HG02852 (cell line): ENCODE measurements around the gene LAMA3.

Source experiments
- ATAC-seq: cut with Tn5 transposase; IDR thresholded peaks from one replicate; pipeline ENCODE4 v1.9.1; 2021; ENCODE audit warnings: mild to moderate bottlenecking, moderate library complexity; ENCODE audit not compliant: unreplicated experiment

The LAMA3 gene

GRCh38 chr18:23814991-23815614 is 125.8 kb downstream of the LAMA3 start:
- no peak for ATAC-seq

GRCh38 chr18:23816021-23816420 is 126.8 kb downstream of the LAMA3 start:
- ATAC-seq = no peak

DNA sequence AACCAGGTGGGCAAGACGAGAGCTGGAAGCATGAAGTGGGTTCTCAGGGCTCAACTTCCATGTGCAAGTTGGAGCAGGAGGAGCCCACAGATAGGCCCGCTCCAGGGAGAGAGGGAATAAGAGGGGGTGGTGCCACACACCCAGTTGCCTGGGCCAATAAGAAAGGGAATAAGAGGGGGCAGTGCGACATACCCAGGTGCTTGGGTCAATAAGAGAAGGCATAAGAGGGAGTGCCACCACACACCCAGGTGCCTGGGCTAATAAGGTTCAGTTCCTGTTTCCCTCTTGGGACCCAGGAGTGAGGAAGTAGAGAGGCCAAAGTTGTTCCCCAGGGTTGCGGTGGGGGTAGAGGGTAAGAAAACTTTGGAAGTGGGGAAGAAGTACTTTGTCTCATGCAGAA is 127.5 kb downstream of the LAMA3 start:
- no peak for ATAC-seq

DNA sequence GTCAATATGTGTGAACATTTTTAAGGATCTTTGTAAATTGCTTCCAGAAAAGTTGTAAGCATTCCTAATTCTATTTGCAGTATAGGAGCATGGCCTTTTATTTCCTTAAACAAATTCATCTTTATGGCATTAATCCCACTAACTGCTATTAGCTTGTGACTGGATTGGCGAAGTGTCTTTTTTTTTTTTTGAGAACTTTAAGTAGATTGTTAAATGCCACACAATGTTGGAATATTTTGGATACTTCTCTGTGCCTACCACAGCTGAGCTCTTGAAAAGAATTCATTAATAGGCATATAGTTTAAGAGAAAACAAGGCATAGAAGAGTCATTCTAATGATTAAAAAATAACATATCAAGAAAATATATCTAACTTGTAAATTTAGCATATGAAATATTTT is 129.7 kb downstream of the LAMA3 start:
- no peak for ATAC-seq

DNA sequence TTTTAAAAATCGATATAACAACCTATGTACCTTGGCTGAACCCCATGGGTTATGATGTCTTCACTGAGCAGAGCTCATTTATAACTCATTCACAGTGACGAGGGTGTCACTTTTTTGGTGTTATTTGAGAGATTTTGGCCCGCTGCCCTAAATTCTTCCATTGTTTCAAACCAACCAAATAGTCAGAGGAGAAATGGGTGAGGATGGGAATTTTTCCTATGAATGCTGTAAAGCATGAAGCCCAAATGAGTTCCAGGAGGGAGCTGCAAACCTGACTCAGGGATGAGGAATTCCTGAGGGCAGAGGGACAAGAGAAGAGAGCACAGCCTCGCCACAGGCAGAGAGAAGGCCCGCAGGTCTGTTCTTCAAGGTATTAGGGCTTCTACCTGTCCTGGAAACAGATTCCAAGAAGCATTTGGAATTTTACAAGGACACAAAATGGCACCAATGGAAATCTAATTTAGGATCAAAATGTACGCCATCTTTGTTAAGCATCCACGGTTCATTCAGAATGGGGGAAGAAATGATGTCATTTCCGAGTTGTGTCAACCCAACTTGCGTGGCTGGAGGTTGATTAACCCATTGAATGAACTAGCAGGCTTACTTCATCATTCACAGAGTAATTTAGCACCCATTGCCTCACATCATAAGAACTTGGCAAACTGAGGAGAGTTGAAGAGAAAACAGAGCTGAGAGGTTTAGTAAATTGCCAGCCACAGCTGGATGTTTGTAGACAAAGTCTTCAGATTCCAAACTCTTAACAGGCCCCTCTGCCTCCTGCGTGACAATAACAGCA is 133.5 kb downstream of the LAMA3 start:
- ATAC-seq = no peak

DNA sequence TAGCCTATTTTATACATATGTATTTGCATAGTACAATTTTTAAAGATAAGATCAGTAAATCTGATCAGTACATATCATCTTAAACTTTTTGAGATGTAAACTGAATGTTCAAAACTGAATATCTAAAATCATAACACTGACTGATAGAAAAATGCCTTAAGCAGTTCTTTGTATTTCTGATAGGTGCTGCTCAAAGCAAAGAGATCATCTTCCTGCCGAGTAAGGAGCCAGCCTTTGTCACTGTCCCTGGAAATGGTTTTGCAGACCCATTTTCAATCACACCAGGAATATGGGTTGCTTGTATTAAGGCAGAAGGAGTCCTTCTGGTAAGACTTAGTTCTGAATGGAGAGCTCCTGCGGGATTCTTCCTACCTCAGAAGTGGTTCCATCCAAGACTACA is 135.0 kb downstream of the LAMA3 start:
- no peak for ATAC-seq

GRCh38 chr18:23824669-23825068 is 135.4 kb downstream of the LAMA3 start:
- ATAC-seq = no peak

DNA sequence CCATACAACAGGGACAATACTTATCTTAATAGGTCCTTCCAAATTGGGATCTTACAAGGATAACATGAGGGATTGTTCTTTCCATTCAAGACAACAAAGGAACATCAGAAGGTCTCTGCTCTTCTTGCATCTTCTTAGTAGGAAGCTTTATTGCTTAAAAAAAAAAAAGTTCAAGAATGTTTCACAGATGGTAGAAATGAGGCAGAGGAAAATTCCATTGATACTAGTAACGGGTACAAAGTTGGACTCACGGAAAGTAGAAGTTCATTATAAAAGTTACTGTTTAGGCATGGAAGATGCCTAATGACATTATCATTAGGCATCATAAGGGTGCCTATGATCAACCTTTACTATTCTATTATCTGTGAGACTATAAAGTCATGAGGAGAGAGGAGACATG is 136.2 kb downstream of the LAMA3 start:
- ATAC-seq = no peak

DNA sequence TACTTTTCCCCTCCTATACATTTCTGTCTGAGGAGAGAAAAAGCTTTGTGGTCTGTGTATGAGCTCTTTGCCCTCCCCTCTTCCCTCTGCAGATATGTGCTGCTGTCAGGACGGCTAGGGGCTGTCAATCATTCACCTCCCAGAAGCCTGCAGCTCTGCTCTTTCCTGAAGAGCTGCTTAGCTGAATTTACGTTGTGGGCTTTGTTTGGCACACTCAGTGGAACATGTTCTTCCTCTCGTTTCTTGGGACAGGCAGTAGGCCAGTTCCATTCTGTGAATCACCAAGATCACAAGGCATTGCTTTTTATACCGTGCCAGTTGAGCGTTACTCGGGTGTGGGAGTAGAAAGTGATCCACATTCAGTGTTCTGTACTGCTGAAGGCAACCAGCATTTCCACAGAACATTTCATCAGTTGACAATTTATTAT is 136.7 kb downstream of the LAMA3 start:
- ATAC-seq = no peak

- no peak for ATAC-seq
Measured at GRCh38 chr18:23826850-23827620, 137.8 kb downstream of the LAMA3 start.

DNA sequence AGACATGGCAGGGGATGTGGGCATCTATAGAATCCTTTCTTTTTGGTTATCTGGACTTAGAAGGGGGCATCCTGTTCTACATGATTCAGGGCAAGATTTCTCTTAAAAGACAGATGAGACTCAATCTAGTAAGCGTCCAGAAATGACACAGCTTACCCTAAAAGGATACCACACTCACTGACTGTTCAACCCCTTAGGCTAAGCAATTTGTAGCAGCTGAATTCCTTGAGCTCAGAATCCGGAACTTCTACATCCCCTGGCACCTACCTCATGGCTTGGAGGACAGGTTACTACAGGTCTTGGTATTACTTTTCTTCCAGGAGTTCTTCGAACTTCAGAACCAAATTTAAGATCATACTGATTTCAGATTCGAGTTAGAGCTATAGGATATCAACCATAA is 138.4 kb downstream of the LAMA3 start:
- ATAC-seq = no peak

DNA sequence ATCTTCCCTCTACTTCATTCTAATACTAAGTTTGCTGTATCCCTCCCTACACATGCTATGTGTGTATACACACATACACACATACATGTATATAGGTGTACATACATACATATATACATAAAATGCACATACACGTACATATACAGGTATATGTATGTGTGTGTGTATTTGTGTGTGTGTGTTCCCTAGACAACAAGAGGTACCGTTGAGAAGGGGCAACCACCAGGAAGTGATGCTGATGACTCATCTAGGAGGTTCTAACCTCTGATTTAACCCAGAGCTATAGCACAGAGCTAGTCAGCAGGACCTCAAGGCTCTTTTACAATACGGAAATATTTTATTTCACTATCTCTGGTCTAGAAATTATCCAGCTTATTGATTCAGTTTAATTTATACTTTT is 139.2 kb downstream of the LAMA3 start:
- ATAC-seq = peak; percentile 93

GRCh38 chr18:23832911-23833310 is 143.7 kb downstream of the LAMA3 start:
- no peak for ATAC-seq

DNA sequence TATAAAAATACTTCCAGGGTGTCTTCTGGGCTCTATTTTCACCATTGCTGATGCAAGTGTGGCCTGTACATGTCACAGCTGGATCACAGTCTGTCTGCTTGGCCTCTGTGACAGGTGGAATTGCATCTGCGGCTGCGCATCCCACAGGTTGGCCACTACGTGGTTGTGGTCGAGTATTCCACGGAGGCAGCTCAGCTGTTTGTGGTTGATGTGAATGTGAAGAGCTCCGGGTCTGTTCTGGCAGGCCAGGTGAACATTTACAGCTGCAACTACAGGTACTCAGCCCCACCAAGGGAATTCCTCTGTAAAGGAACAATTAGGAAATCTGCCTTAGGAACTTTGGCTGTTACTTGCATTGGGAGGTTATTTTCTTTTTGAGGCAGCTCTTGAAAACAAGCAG is 144.5 kb downstream of the LAMA3 start:
- no peak for ATAC-seq

GRCh38 chr18:23835091-23835490 is 145.8 kb downstream of the LAMA3 start:
- ATAC-seq = no peak

- no peak for ATAC-seq
Measured at GRCh38 chr18:23835506-23835905, 146.3 kb downstream of the LAMA3 start.

GRCh38 chr18:23837591-23837990 is 148.3 kb downstream of the LAMA3 start:
- ATAC-seq = no peak

- ATAC-seq = no peak
Measured at GRCh38 chr18:23838233-23838632, 149.0 kb downstream of the LAMA3 start.

- no peak for ATAC-seq
Measured at GRCh38 chr18:23838801-23839366, 149.6 kb downstream of the LAMA3 start.

- ATAC-seq = no peak
Measured at GRCh38 chr18:23842305-23842704, 153.1 kb downstream of the LAMA3 start.

DNA sequence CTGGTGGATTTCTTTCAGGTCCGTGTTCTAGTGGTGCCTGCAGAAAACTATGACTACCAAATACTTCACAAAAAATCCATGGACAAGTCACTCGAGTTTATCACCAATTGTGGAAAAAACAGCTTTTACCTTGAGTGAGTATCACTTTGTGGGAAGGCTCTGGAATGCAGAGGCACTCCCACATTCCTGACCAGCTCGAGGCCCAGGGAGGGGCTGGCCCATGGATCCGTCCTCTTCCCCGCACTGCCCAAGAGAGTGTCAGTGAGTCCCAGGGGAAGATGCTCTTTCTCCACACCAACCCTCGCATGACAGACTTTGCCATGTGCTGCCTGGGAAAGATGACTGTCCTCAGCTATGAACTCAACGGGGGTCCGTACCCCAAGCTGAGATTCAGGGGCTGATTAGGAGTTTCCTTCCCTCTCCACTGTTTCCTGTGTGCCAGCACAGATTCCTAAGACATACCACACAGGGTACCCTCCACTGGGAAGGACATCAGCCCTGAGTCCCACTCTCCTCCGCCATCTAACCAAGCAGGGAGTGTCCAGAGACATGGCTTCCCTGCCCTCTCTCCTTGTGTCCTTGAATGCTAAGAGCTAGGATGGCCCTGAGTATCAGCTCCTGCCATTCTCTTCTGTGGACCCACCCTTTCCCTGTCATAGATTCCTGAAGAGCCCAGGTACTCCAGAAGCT is 155.9 kb downstream of the LAMA3 start:
- no peak for ATAC-seq
